ENCODE measurements around the gene NRG2. TPM values are rescaled to one million over a fixed set of nuclear protein-coding genes. Genes with fewer than 3 reads are reported as not detected.

Gene NRG2
- total RNA-seq, 3 donors from 2014 or later (not counting 1 experiment from before 2014, with no cell fraction given), result 0.21 to 0.50 (median 0.40) TPM

GRCh38 chr5:139848508-139849100, 194.5 kb downstream of the NRG2 start:
- intact Hi-C loops (cut with micrococcal nuclease), result loop anchor here (1.0 to 10.0 kb wide), 4 partner anchors 61 to 554 kb away; partner anchors contain the start of gene MATR3
- 12% methylated on average over 38 of the region's 43 CpGs for WGBS (ENCODE audit: insufficient coverage)
- H3K36me3 Mint-ChIP-seq, result no peaks in the 10 kb centered on the region

DNA sequence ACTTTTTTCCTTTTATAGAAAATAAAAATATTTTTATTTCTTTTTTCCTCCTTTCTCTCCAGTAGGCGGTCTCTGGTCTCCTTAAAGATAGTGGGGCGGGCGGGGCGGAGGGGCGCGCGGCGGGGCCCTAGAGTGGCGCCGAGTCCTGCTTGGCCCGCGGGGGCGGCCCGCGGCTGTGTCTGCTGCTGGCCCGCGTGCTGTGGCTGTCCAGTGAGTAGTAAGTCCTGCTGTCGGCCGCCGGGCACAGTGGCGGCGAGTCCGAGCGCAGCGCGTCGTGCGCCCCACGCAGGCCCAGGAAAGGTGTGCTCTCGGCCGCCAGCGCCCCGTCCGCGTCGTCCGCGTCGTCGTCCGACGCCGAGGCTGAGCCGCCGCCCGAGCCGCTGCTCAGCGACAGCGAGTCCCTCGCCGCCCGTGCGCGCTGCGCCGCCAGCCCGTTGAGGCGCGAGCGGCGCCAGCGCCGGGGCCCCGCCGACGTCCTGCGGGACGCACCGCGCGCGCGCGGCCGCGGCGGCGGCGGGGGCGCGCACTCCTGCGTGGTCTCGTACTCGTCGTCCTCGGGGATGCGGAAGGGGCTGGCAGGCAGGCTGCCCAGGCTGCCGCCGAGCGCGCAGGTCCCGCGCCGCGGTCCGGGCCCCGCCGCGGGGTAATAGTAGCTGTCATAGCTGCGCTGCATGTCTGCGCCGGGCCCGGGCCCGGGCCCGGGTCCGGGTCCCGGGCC, 195.2 kb downstream of the NRG2 start:
- no peaks in the 10 kb centered on the region for H3K36me3 ChIP-seq (ENCODE audit: control insufficient read depth, insufficient read depth, low read length)

More at GRCh38 chr5:139848508-139849100, 194.5 kb downstream of the NRG2 start:
- Mint-ChIP-seq H3K9me3 (no peaks in the 10 kb centered on the region), H3K4me3 (peak overlapping the region; percentile 80), H3K27ac (peak overlapping the region; percentile 72), H3K27me3 (ENCODE audit: low read depth in 2 of 2) (peaks cover 0 to 2% of the 10 kb centered on the region in 2 donors), H3K4me1 (peaks cover 11 to 26% of the 10 kb centered on the region in 2 donors)
- Histone ChIP-seq H3K4me3 (ENCODE audit: low read length) (peak overlapping the region; percentile 42), H3K4me1 (ENCODE audit: control insufficient read depth, insufficient read depth, low read length) (peaks cover 14% of the 10 kb centered on the region), H3K27me3 (ENCODE audit: control insufficient read depth, insufficient read depth, low read length) (peaks cover 4% of the 10 kb centered on the region), H3K27ac (ENCODE audit: low read length) (peak overlapping the region; percentile 58), H3K9me3 (ENCODE audit: control insufficient read depth, insufficient read depth, low read length) (no peaks in the 10 kb centered on the region), H3K36me3 (ENCODE audit: control insufficient read depth, insufficient read depth, low read length) (no peaks in the 10 kb centered on the region)
- TF ChIP-seq, protein P1, sequence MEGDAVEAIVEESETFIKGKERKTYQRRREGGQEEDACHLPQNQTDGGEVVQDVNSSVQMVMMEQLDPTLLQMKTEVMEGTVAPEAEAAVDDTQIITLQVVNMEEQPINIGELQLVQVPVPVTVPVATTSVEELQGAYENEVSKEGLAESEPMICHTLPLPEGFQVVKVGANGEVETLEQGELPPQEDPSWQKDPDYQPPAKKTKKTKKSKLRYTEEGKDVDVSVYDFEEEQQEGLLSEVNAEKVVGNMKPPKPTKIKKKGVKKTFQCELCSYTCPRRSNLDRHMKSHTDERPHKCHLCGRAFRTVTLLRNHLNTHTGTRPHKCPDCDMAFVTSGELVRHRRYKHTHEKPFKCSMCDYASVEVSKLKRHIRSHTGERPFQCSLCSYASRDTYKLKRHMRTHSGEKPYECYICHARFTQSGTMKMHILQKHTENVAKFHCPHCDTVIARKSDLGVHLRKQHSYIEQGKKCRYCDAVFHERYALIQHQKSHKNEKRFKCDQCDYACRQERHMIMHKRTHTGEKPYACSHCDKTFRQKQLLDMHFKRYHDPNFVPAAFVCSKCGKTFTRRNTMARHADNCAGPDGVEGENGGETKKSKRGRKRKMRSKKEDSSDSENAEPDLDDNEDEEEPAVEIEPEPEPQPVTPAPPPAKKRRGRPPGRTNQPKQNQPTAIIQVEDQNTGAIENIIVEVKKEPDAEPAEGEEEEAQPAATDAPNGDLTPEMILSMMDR (IDR thresholded peaks at IDR 0.05), result no peak
- ATAC-seq (peak; percentile 16 to 25 (median 23)), DNase-seq (peak in 1 of 2 donors; percentile 64)

GRCh38 chr5:139847091-139847490, 196.0 kb downstream of the NRG2 start:
- Histone ChIP-seq H3K27ac (ENCODE audit: low read length) (no peak overlapping the region), H3K27me3 (ENCODE audit: control insufficient read depth, insufficient read depth, low read length) (peaks cover 4% of the 10 kb centered on the region), H3K4me3 (ENCODE audit: low read length) (no peak overlapping the region), H3K4me1 (ENCODE audit: control insufficient read depth, insufficient read depth, low read length) (peaks cover 14% of the 10 kb centered on the region), H3K9me3 (ENCODE audit: control insufficient read depth, insufficient read depth, low read length) (no peaks in the 10 kb centered on the region), H3K36me3 (ENCODE audit: control insufficient read depth, insufficient read depth, low read length) (no peaks in the 10 kb centered on the region)
- Mint-ChIP-seq H3K4me3 (peak overlapping the region; percentile 59), H3K4me1 (peaks cover 11 to 26% of the 10 kb centered on the region in 2 donors), H3K27me3 (ENCODE audit: low read depth in 2 of 2) (peaks cover 0 to 2% of the 10 kb centered on the region in 2 donors), H3K36me3 (no peaks in the 10 kb centered on the region), H3K27ac (peak overlapping the region in 1 of 2 donors; percentile 72), H3K9me3 (no peaks in the 10 kb centered on the region)
- ATAC-seq (no peak), DNase-seq (no peak)
- TF ChIP-seq, protein P1 (IDR thresholded peaks at IDR 0.05), result no peak
- intact Hi-C loops (cut with micrococcal nuclease), result loop anchor here (5.0 to 10.0 kb wide), 3 partner anchors 60 to 552 kb away; partner anchors contain the start of gene MATR3
- 21% methylated on average over 9 of the region's 10 CpGs for WGBS (ENCODE audit: insufficient coverage)

More for the DNA sequence above, 195.2 kb downstream of the NRG2 start:
- under 1% methylated on average over 107 of the region's 107 CpGs for WGBS (ENCODE audit: insufficient coverage)
- peak overlapping the region; percentile 58 for H3K27ac ChIP-seq (ENCODE audit: low read length)
- Mint-ChIP-seq H3K4me1 (peaks cover 11 to 26% of the 10 kb centered on the region in 2 donors), H3K4me3 (peak overlapping the region; percentile 81), H3K9me3 (no peaks in the 10 kb centered on the region), H3K27ac (peak overlapping the region in 1 of 2 donors; percentile 72), H3K27me3 (ENCODE audit: low read depth in 2 of 2) (peaks cover 0 to 2% of the 10 kb centered on the region in 2 donors), H3K36me3 (no peaks in the 10 kb centered on the region)
- ATAC-seq (peak; percentile 91 to 95 (median 91)), DNase-seq (peak; percentile 83 to 92)
- peak overlapping the region; percentile 42 for H3K4me3 ChIP-seq (ENCODE audit: low read length)
- H3K4me1 ChIP-seq (ENCODE audit: control insufficient read depth, insufficient read depth, low read length), result peaks cover 14% of the 10 kb centered on the region
- intact Hi-C loops (cut with micrococcal nuclease), result loop anchor here (1.0 to 10.0 kb wide), 4 partner anchors 61 to 553 kb away; partner anchors contain the start of gene MATR3
- H3K9me3 ChIP-seq (ENCODE audit: control insufficient read depth, insufficient read depth, low read length), result no peaks in the 10 kb centered on the region
- peaks cover 4% of the 10 kb centered on the region for H3K27me3 ChIP-seq (ENCODE audit: control insufficient read depth, insufficient read depth, low read length)
- TF ChIP-seq, protein P1 (IDR thresholded peaks at IDR 0.05), result no peak
